HL-60 (cell line): Measurements from ENCODE around the gene GET4.

Source experiments
- DNase-seq, 2 experiments: peaks; one replicate each; pipeline ENCODE4 v3.0.0-alpha.2; 2010 to 2020; ENCODE audit warnings: low read depth in 1 of 2, low spot score in 1 of 2
- H3K27ac ChIP-seq: fragments of 250-450 bp; sonication (Bioruptor Pico); replicated peaks from 2 replicates; pipeline ENCODE4 v1.5.1; 2020; ENCODE audit warnings: mild to moderate bottlenecking, moderate library complexity
- H3K27me3 ChIP-seq: fragments of 250-450 bp; sonication (Bioruptor Pico); 2 replicates; pipeline ENCODE4 v1.5.1; 2021; ENCODE audit warnings: mild to moderate bottlenecking, moderate library complexity; ENCODE audit not compliant: insufficient read depth, poor library complexity, severe bottlenecking
- H3K4me3 ChIP-seq: replicated peaks from 2 replicates; pipeline ENCODE4 v1.5.1; 2011; ENCODE audit warnings: mild to moderate bottlenecking, control low read depth, low read length; ENCODE audit not compliant: insufficient read depth
- CTCF ChIP-seq: IDR thresholded peaks from one replicate; pipeline ENCODE4 v1.5.1; 2011; ENCODE audit warnings: low read length, control low read depth, inconsistent platforms; ENCODE audit not compliant: insufficient read depth
- GABPA ChIP-seq: IDR thresholded peaks from 2 replicates; pipeline ENCODE4 v1.6.1; 2012; ENCODE audit warnings: low read depth
- POLR2AphosphoS5 ChIP-seq: IDR thresholded peaks from 2 replicates; pipeline ENCODE4 v1.6.1; 2012; ENCODE audit warnings: low read depth
- REST ChIP-seq: IDR thresholded peaks from 2 replicates; pipeline ENCODE4 v1.6.1; 2012; ENCODE audit warnings: low read depth; ENCODE audit not compliant: insufficient replicate concordance
- SPI1 ChIP-seq: IDR thresholded peaks from 2 replicates; pipeline ENCODE4 v1.6.1; 2012; ENCODE audit warnings: low read depth, mild to moderate bottlenecking, borderline replicate concordance

GET4 gene

GRCh38 chr7:849781-850180 is 26.6 kb upstream of the GET4 start:
- no peaks in the 10 kb centered on the region for H3K27me3 ChIP-seq
- H3K4me3 ChIP-seq = no peak overlapping the region
- TF ChIP-seq CTCF = no peak
- TF ChIP-seq SPI1 = no peak
- TF ChIP-seq GABPA = no peak
- no peak for TF ChIP-seq POLR2AphosphoS5
- no peak for TF ChIP-seq REST
- no peak overlapping the region for H3K27ac ChIP-seq
- DNase-seq = no peak

GRCh38 chr7:851204-851603 is 25.1 kb upstream of the GET4 start:
- no peak for TF ChIP-seq CTCF
- TF ChIP-seq POLR2AphosphoS5 = no peak
- TF ChIP-seq REST = no peak
- TF ChIP-seq SPI1 = no peak
- TF ChIP-seq GABPA = no peak
- no peaks in the 10 kb centered on the region for H3K27me3 ChIP-seq
- no peak for DNase-seq
- no peak overlapping the region for H3K4me3 ChIP-seq
- H3K27ac ChIP-seq = no peak overlapping the region

GRCh38 chr7:853366-854117 is 22.8 kb upstream of the GET4 start:
- Histone ChIP-seq H3K4me3 (no peak overlapping the region), H3K27me3 (no peaks in the 10 kb centered on the region), H3K27ac (no peak overlapping the region)
- DNase-seq = no peak
- no peak for TF ChIP-seq REST
- no peak for TF ChIP-seq POLR2AphosphoS5
- TF ChIP-seq SPI1 = no peak
- no peak for TF ChIP-seq GABPA
- TF ChIP-seq CTCF = no peak
